Stimulated activated CD4-positive, alpha-beta T cell treated with anti-CD3 and anti-CD28 coated beads, TNF-alpha, amount 100 ng/mL, for 24 hours (primary cell): ENCODE results near the gene BBOF1.
A peak's percentile ranks its signal among the peaks of the same experiment; 100 is the strongest.

ENCODE experiments used
- DNase-seq, 3 experiments: peaks; one replicate each; pipeline ENCODE4 v3.0.0-alpha.2; 2020; ENCODE audit warnings: low read depth in 3 of 3

Gene BBOF1

DNA sequence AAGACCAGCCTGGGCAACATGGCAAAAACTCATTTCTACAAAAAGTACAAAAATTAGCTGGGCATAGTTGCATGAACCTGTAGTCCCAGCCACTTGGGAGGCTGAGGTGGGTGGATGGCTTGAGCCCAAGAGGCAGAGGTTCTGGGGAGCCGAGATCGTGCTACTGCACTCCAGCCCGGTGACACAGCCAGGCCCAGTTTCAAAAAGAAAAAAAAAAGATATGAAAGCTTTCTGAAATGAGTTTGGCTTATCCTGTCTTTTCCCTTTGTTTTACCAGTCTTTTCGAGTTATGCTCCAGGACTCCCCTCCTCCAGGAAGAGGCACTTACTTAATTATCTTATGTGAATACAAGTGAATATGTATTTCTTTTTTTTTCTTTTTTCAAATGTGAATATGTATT lies 3.2 kb downstream of the BBOF1 start:
- DNase-seq = no peak

GRCh38 chr14:74029136-74029535 lies 10.0 kb downstream of the BBOF1 start:
- no peak for DNase-seq

GRCh38 chr14:74034572-74034971 lies 15.4 kb downstream of the BBOF1 start:
- DNase-seq = no peak

- DNase-seq = no peak
Measured at GRCh38 chr14:74035556-74035955, 16.4 kb downstream of the BBOF1 start.

- no peak for DNase-seq
Measured at GRCh38 chr14:74038020-74038859, 19.1 kb downstream of the BBOF1 start.

DNA sequence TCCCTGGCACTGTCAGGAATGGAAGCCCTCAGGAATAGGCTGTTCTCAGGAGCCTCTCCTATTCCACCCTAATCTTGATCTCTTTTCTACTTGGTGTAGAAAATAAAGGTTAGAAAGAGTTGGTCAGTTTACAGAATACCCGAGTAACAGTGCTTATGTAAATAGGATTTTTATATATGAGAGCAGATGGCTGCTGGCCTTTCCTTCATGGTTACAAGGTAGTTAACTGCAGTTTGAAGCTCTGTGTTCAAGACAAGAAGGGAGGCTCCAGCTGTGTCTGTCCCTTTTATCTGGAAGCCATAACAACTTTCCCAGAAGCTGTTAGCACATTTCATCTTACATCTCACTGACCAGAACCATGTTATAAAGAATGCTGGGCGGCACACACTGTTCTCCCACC lies 23.1 kb downstream of the BBOF1 start:
- DNase-seq = no peak

GRCh38 chr14:74045522-74045921 lies 26.4 kb downstream of the BBOF1 start:
- DNase-seq = no peak

DNA sequence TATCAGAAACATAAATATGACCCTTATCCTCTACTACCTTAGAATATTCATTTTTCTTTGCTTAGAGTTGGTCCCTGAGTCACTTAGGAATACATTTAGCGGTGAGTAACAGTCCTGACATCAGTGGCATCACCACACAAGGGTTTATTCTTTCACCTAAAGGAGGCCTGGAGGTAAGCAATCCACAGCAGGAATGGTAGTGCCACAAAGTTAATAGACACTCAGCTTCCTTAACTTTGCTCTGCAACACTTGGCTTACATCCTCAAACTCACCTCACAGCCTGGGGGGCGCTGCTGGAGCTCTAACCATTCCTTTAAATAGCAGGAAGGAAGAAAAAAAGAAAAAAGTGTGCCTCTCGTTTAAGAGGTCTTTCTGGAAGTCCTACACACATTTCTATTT lies 29.1 kb downstream of the BBOF1 start:
- no peak for DNase-seq

DNA sequence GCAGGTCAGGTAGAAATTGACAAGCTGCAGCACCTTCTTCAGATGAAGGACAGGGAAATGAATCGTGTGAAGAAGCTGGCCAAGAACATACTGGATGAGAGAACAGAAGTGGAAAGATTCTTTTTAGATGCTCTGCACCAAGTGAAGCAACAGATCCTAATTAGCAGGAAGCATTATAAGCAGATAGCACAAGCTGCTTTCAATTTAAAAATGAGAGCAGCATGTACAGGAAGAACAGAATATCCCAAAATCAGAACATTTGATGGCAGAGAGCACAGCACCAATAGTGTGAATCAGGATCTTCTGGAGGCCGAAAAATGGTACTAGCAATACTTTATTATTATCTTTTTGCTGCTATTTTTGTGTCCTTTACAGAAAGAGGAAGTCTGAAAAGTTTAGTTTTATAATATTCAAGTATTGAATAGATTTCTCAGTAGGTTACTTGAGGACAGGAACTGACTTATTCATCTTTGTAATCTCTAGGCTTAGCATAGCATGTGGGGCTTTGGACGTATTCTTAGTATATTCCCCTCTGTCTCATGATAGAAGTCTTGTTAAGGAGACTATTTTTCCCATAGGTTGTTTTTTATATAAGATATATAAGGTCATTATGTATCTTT lies 30.8 kb downstream of the BBOF1 start:
- no peak for DNase-seq

DNA sequence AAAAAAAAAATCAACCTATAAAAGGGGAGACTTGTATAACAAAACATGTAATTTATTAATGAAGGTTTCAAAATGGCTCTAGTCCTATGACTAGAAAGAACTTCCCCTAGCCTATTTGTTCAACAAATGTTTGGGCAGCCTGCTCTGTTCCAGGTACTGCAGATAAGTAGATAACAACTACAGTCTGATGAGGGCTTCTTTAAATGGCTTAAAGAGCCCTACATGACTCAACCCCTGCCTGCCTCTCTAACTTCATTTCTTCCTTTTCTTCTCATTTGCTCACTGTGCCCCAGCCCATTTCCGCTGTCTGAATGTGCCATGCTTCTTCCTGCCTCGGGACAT lies 43.6 kb downstream of the BBOF1 start:
- DNase-seq = no peak

DNA sequence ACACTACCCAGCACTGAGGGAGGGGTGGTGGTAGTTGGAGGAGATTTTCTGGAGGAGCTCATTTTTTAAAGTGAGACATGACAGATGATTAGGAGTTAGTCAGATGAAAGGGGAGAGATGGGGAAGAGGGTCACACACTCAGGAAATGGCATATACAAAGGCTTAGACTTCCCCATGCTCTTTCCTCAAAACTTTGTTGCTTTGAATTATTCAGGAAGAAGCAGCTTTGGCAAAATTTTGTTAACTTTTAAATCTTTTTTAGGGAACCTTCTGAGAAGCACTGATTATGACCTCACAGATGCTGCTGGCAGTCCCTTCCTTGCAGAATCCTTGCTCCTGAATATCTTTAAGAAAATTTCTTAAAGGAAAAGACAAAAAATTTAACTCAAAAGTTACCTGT lies 45.3 kb downstream of the BBOF1 start:
- DNase-seq = no peak

DNA sequence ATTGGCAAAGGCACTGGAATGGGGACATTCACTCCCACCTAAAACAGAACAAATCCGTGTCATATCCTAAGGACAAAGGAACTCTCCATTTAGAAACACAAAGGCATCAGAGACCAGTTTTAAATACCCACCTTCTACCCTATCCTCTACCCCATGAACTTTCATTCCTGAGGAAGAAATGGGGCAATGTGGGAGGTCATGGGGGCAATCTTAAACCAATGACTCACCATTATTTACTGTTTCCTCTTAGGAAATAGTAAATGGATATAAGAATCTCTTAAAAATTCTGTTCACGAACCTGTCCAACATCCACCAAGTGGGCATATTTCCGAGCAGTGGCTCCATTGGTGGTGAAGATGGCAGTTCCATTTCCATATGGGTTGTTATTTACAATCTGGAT lies 45.7 kb downstream of the BBOF1 start:
- DNase-seq = no peak

GRCh38 chr14:74065746-74066575 lies 46.8 kb downstream of the BBOF1 start:
- no peak for DNase-seq

GRCh38 chr14:74077401-74077800 lies 58.3 kb downstream of the BBOF1 start:
- no peak for DNase-seq

DNA sequence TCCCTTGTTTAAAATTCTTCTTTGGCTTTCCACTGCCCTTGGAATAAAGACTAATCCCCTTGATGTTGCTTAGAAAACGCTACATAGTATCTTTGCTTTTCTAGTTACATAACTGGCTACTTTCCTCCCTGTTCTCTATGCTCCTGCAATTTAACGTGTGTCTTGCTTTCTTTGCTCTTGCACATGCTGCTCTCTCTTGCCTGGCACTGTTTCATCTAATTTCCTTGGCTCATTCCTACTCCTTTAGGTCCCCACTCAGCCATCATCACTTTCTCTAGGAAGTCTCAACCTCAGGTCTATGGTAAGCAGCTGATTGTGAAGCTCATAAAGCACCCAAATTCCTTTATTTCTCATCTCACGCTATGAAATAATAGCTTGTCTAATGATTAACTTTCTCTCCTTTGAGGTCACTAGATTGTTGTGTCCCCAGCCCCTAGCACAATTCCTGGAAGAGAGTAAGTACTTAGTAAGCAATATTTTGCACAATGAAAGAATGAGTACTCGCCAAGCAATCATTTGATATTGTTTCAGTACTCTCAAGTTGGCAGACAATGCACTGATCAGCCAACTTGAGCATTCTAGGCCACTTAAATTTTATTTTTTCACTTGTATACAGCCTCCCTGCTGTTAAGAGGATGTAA lies 61.8 kb downstream of the BBOF1 start:
- DNase-seq = no peak

DNA sequence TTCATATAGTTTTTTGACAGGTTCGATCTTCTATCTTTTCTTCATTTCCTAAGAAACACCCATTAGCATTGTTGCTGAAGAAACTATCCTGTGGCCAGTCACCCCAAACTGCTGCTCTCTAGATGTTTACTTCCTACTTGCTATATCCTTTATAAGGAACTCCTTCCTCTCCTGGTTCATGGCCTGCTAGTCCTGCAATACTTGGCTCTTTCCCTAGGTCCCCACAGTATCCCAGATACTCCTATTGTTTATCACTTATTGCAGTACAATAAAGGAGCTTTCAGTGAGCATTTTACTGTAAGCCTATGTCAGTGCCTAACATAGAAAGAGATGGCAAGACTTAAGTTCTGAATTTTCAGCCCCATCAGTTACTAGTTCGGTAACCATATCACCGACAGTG lies 62.3 kb downstream of the BBOF1 start:
- no peak for DNase-seq

DNA sequence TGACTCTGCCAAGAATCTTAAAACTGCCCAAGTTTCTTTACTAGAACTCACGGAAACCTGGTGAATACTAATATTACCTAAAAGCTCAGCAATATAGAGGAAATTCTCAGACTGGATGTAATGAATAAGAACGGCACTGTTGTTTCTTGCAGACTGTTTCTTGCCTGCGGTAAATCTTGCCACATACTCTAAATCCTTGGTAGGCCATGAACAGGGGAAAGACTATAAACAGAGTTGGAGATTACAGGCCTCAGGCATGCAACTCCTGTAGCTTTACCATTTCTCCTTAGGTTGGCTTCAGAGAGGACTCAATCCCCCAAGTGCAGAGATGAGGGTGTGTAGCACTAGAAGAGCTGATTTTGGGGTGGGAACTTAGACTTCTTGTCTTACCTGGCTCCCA lies 64.0 kb downstream of the BBOF1 start:
- DNase-seq = no peak

DNA sequence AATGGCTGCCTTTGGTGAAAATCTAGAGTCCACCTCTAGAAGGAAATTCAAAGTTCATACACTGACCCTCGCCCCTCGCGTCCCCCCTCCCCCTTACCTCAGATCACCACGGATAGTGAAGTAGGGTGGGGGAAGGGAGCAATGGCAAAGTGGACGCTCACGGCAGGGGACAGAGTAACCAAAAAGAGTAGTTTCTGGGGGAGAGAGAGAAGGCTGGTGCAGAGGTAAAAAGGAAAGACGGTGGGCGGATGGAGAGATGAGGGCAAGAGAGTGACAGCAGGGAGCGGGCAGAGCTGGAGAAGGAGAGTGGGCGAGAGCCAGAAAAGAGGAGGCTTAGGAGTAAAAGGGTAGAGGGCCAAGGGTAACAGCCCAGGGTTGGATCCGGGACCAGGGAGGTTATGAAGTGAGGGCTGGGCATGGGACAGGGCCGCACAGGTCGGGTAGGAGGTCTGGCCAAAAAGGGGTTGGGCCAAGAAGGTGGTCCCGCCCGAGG lies 64.7 kb downstream of the BBOF1 start:
- DNase-seq = no peak

DNA sequence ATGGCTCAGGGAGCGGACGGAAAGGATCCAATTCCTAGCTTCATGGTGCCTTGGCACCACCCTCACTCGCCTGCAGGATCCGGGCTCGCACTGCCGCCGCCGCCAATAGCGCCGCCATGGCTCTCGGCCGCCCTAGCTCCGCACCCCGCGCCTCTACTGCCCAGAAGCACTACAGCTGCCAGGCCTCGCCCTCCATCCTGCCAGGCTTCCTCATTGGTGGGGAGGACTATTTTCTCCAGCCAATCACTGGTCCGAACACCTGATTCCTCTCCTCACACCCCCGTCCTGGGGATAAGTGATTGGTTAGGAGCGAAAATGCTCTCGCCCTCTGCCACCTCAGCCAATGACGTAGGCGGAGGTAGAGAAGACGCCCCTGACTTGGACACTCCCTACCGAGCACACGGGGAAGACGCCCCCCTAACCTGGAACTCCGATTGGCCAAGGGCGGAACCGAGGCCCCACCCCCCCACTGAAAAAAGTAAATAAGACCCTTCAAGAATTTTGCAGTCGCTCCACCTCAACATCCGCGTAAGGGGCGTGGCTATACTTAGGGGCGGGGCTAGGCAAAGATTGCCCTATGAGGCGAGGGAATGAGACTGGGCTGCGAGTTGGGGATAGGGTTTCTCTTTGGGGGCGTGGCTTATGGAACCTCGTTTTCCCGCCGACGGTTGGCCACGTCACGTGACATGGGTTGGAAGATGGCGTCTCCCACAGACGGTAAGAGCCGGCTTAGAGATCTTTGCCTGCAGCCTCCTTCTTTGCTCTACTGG lies 65.3 kb downstream of the BBOF1 start, which contains the start of the genes ALDH6A1 and LIN52:
Gene ALDH6A1 (minus strand): TSS at position 177 of the 770 bp plus-strand sequence. CDS start 59 bp downstream, at position 118.
Gene LIN52 (plus strand): TSS at position 680 of the 770 bp plus-strand sequence. CDS start 19 bp downstream, at position 699.
- peak; percentile 99 to 100 (median 100) for DNase-seq

- DNase-seq = peak in 1 of 3 experiments; percentile 21
Measured at GRCh38 chr14:74085047-74085637, 66.0 kb downstream of the BBOF1 start.

- DNase-seq = no peak
Measured at GRCh38 chr14:74085828-74086227, 66.7 kb downstream of the BBOF1 start.
